GM12873 (cell line): Measurements from ENCODE around the gene DYRK1A.

Experiments used
- TF ChIP-seq, protein P1 (sequence below): IDR thresholded peaks from 2 replicates; pipeline ENCODE4 v1.5.1; 2012; ENCODE audit warnings: low read depth, mild to moderate bottlenecking, moderate library complexity, low read length, control low read depth; ENCODE audit not compliant: insufficient read depth; ENCODE audit errors: missing control alignments

The DYRK1A gene

DNA sequence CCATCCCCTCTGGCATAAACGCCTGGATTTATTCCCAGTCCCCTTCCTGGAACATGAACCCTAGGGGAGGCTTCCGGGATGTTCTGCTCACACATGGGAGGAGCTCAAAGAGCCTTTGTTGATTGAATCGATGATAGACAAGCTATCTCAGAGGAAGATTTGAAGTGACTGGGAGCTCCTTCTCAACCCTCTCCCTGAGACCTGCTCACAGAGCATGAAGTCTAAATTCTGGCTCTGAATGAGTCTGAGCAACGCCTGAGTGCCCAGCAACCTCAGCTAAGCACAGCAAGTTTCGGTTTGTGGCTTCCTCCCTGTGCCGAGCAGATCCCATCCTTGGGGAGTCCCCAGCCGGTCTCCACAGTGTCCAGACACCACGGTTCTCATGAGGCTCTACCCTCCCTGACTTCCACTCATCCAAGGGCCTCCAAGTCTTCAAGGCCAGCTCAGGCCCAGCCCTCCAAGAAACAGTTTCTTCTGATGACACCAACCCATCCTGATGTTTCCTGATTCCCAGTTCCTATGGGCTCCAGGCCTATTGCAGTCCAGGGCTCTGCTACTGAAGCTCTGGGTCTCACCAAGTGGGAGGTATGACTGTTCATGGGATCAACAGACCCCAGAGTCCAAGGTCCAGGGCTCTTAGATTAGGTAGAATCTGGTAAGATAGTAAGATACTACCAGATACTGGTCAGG lies 190.8 kb downstream of the DYRK1A start:
- TF ChIP-seq, protein P1, sequence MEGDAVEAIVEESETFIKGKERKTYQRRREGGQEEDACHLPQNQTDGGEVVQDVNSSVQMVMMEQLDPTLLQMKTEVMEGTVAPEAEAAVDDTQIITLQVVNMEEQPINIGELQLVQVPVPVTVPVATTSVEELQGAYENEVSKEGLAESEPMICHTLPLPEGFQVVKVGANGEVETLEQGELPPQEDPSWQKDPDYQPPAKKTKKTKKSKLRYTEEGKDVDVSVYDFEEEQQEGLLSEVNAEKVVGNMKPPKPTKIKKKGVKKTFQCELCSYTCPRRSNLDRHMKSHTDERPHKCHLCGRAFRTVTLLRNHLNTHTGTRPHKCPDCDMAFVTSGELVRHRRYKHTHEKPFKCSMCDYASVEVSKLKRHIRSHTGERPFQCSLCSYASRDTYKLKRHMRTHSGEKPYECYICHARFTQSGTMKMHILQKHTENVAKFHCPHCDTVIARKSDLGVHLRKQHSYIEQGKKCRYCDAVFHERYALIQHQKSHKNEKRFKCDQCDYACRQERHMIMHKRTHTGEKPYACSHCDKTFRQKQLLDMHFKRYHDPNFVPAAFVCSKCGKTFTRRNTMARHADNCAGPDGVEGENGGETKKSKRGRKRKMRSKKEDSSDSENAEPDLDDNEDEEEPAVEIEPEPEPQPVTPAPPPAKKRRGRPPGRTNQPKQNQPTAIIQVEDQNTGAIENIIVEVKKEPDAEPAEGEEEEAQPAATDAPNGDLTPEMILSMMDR, result no peak

DNA sequence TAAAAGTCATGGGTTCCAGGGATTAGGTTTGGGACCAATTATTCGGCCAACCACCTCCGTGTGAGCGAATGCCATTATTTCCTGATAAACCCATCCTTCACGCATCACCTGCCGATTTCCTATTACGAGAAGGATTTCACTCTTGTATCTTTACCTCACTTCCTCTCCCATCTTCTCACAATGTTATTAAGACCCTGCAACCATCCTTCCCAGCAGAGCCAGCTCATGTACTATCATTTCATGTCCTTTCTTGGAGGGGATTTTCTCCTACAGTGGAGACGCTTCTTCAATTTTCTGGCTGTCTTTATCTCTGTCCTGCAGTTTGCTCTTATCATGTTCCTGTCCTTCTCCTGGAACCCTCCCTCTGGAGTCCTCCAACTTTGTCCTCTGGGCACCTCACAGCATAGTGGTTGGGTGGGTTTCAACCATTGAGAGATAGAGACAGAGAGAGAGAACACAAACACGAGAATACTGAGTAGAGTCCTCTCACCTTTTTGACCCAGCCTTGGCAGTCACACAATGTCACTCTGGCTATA lies 192.2 kb downstream of the DYRK1A start:
- TF ChIP-seq, protein P1, result no peak

DNA sequence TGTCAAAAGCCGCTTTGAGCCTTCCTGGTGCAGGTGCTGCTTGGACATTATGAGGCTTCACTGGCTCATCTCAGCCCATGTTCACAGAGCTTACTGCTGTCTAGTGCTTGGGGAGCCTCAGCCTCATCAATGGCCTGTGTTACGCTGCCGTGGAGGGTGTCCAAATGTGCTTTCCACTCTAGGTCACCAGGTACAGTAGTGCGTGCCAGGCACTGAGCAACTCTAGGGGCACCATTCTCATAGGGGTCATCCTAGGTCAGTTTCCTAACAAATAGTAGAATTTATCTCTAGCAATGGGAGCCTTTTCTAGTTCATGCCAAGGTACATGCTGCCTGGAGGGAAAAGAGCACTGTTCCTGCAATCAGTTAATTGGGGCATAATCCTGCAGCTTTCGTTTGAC lies 193.8 kb downstream of the DYRK1A start:
- TF ChIP-seq, protein P1, result no peak

DNA sequence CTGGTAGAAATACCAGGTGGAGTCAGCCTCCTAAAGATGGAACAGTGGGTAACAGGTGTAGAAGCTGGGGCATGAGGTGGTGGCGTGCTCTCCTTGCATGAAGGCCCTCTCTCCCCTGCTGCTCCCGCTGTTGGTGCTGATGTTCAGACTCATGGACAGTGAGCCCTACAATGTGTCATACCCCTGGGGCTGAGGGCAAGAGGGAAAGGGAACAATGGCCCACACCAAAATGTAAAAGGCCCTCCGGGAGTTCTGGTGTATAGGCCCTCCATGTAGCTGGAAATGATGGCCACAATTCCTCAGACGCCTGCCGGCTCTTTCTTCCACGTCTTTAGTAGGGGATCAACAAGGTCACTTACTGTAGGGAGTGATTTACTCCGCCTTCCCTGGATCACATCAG lies 194.9 kb downstream of the DYRK1A start:
- TF ChIP-seq, protein P1, result no peak

DNA sequence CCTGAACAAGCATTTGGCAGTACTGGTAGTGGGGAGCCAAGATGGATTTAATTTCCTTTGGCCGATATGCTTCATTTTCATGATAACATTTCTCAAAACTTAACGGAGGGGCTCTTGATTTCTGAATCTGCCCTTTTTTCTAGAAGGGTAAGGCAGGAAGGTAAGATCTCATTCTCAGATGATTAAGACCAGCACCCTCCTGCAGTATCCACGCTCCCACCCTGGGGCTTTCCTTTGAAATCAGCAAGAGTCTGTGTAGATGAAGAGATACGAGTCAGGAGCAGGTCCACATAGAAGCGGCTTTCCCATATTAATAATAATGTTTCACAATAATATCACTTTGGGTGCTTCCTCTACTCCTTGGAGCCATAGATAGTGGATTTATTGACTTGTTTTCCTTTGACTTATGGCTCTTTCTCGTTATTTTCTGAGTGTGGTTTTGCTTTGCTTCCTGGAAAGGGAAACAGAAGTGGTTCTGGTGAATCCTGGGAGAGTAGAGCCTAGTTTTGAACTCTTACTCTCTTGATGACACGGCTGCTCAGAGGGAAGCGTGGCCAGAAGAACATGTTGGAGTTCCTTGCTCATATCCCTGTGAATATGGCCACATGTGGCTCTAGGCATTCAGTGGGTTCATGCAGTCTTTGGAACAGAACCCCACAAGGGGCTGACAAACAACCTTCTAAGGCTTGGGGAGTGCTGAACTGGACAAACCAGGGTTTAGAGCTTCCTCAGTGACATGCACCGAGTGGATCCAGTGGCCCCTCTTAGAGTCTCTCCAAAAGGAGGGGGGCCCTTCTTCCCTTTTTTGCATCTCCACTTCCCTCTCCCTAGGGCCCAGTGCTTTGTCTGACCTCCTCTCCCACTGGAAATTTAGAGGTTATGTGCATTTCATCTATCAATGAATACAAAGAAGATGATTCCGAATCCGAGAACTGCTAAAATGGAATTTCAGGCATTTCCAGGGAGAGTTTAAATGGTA lies 195.7 kb downstream of the DYRK1A start:
- TF ChIP-seq, protein P1, result no peak

DNA sequence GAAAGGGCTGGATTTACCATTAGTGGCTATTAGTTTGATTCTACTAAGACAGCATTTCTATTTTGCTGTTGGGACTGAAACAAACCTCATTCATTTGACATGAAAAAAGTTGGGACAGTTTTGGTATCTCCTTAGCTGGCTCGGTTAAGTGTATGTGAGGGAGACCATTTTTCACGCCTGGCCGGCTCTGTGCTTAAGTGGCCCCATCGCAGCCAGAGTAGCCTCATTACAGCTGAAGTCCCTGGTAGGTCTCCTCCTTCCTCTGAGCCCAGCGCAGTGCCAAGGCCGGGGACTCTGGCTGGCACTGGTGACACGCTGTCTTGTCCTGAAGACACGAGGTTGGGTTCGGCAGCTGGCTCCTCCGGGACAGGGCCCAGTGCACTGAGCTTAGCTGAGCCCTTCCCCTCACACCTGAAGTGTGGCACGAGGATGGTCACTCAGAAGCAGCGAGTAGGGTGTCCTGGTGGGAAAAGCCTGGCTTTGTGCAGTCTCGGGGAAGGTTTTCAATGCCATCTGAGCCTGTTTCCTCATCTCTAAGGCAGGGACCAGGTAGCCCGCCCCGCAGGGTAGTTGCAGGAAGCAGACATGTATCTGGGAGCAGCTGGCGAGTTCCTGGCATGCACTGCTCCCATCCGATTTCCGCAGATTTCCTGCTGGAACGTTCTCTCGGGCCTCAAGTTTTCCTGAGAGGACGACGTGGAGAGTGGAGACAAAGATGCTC lies 196.5 kb downstream of the DYRK1A start:
- TF ChIP-seq, protein P1, result no peak
